ENCODE results near the gene IKZF3. TPM values are rescaled to one million over a fixed set of nuclear protein-coding genes. Genes with fewer than 3 reads are reported as not detected.

IKZF3 gene
- total RNA-seq, 4 donors from 2014 or later = 0.98 to 1.9 (median 1.4) TPM

GRCh38 chr17:39787041-39787440 lies 77.1 kb downstream of the IKZF3 start:
- TF ChIP-seq CTCF (IDR thresholded peaks at IDR 0.05; ENCODE audit: low read depth) = no peak

GRCh38 chr17:39782980-39783379 lies 81.1 kb downstream of the IKZF3 start:
- no peak for TF ChIP-seq CTCF (IDR thresholded peaks at IDR 0.05; ENCODE audit: low read depth)

- TF ChIP-seq CTCF (IDR thresholded peaks at IDR 0.05; ENCODE audit: low read depth) = no peak
These were observed 81.6 kb downstream of the IKZF3 start for GRCh38 chr17:39782481-39782880.

- no peak for TF ChIP-seq CTCF (IDR thresholded peaks at IDR 0.05; ENCODE audit: low read depth)
These were observed 82.3 kb downstream of the IKZF3 start for GRCh38 chr17:39781861-39782213.

GRCh38 chr17:39781031-39781860 lies 82.9 kb downstream of the IKZF3 start:
- no peak for TF ChIP-seq CTCF (IDR thresholded peaks at IDR 0.05; ENCODE audit: low read depth)

GRCh38 chr17:39777534-39778365 lies 86.4 kb downstream of the IKZF3 start:
- no peak for TF ChIP-seq CTCF (IDR thresholded peaks at IDR 0.05; ENCODE audit: low read depth)

- no peak for TF ChIP-seq CTCF (IDR thresholded peaks at IDR 0.05; ENCODE audit: low read depth)
These were observed 87.9 kb downstream of the IKZF3 start for GRCh38 chr17:39776252-39776651.
